Thyroid gland (tissue), 4 donors: ENCODE data around the gene TAF7. TPM values are rescaled to one million over a fixed set of nuclear protein-coding genes. Genes with fewer than 3 reads are reported as not detected.

ENCODE experiments used
- DNase-seq, 2 donors: peaks; one replicate each; pipeline ENCODE4 v3.0.0-alpha.2; 2019
- H3K27ac ChIP-seq, 3 donors: fragments of 200-600 bp; sonication (generic); 1 replicate in 2 of 3; 2 replicates in 1 of 3; pipeline ENCODE4 v1.5.1; 2016 to 2019; ENCODE audit warnings: mild to moderate bottlenecking in 1 of 3, moderate library complexity in 1 of 3
- H3K27me3 ChIP-seq: fragments of 200-600 bp; sonication (generic); one replicate; pipeline ENCODE4 v1.5.1; 2019
- H3K36me3 ChIP-seq, 2 donors: fragments of 200-600 bp; sonication (generic); one replicate each; pipeline ENCODE4 v1.5.1; 2016 to 2019
- H3K4me1 ChIP-seq, 2 donors: fragments of 200-600 bp; sonication (generic); one replicate each; pipeline ENCODE4 v1.5.1; 2017 to 2019
- H3K4me3 ChIP-seq, 3 donors: fragments of 200-600 bp; sonication (generic); replicated peaks in 1 of 3; 1 replicate in 2 of 3; 2 replicates in 1 of 3; pipeline ENCODE4 v1.5.1; 2016; ENCODE audit warnings: mild to moderate bottlenecking in 1 of 3
- H3K9me3 ChIP-seq: fragments of 200-600 bp; sonication (generic); one replicate; pipeline ENCODE4 v1.5.1; 2017
- CTCF ChIP-seq, 6 experiments: fragments of 200-600 bp in 3 of 6; fragments of 450-650 bp in 3 of 6; sonication (generic) in 3 of 6; IDR thresholded peaks; one replicate each; pipeline ENCODE4 v1.5.1; 2016 to 2019; ENCODE audit warnings: antibody characterized with exemption in 6 of 6, mild to moderate bottlenecking in 2 of 6, inconsistent platforms in 1 of 6, moderate library complexity in 1 of 6
- POLR2A ChIP-seq, 2 donors: fragments of 450-650 bp; IDR thresholded peaks; one replicate each; pipeline ENCODE4 v1.6.1; 2017; ENCODE audit warnings: antibody characterized with exemption in 2 of 2, mild to moderate bottlenecking in 2 of 2, moderate library complexity in 1 of 2
- WGBS, 2 donors: methylation state at CpG; one replicate each; pipeline ENCODE4 v1.1.5; 2017; 5-methylcytosine and 5-hydroxymethylcytosine counted together
- intact Hi-C: fragments of 100-400 bp; cut with DNase I; formaldehyde crosslinking; loops from one replicate; pipeline ENCODE4 v1.15.1; 2023
- total RNA-seq, 4 donors: library from RNA; depleted of rRNA; stranded (reverse); fragments of >200 nt; gene quantifications; one replicate each; pipeline ENCODE4 v1.2.3, GENCODE V29; 2016

The TAF7 gene
- total RNA-seq, 4 donors from 2014 or later, result 48.0 to 72.6 (median 60.9) TPM

- 33 to 41% methylated on average over 15 of the region's 15 CpGs for WGBS, 2 donors
- DNase-seq, result no peak
- no peak overlapping the region for H3K27ac ChIP-seq
- no peaks in the 10 kb centered on the region for H3K4me1 ChIP-seq
- H3K27me3 ChIP-seq, result no peaks in the 10 kb centered on the region
- peaks cover 8% of the 10 kb centered on the region for H3K9me3 ChIP-seq
- H3K36me3 ChIP-seq, result no peaks in the 10 kb centered on the region
- intact Hi-C loops, result no loop called here
- no peak for TF ChIP-seq POLR2A (IDR thresholded peaks at IDR 0.05)
- no peak for TF ChIP-seq CTCF (IDR thresholded peaks at IDR 0.05)
- no peak overlapping the region for H3K4me3 ChIP-seq
Measured at GRCh38 chr5:141360685-141361084, 40.1 kb upstream of the TAF7 start.

- no peaks in the 10 kb centered on the region for H3K36me3 ChIP-seq
- DNase-seq, result no peak
- 14 to 19% methylated on average over 24 of the region's 24 CpGs for WGBS, 2 donors
- peaks cover 8% of the 10 kb centered on the region for H3K9me3 ChIP-seq
- TF ChIP-seq POLR2A (IDR thresholded peaks at IDR 0.05) (no peak), CTCF (IDR thresholded peaks at IDR 0.05) (peak in 2 of 6 experiments; percentile 15 to 20)
- no peaks in the 10 kb centered on the region for H3K4me1 ChIP-seq
- no peak within 1 kb of the TSS for H3K27ac ChIP-seq
- intact Hi-C loops, result no loop called here
- H3K27me3 ChIP-seq, result no peaks in the 10 kb centered on the region
- no peak within 1 kb of the TSS for H3K4me3 ChIP-seq
Measured at GRCh38 chr5:141359790-141360426, 39.3 kb upstream of the TAF7 start, which contains the start of gene PCDHGB2. TSS of gene PCDHGB2 (plus strand) at chr5:141359994. CDS start at chr5:141360136, 142 bp downstream.

GRCh38 chr5:141356950-141357349 is 36.4 kb upstream of the TAF7 start:
- WGBS, 2 donors, result 40 to 61% methylated on average over 2 to 15 of the region's 19 CpGs
- Histone ChIP-seq H3K36me3 (no peaks in the 10 kb centered on the region), H3K4me1 (no peaks in the 10 kb centered on the region), H3K4me3 (no peak overlapping the region), H3K27me3 (no peaks in the 10 kb centered on the region), H3K27ac (no peak overlapping the region), H3K9me3 (peaks cover 4% of the 10 kb centered on the region)
- TF ChIP-seq POLR2A (IDR thresholded peaks at IDR 0.05) (no peak), CTCF (IDR thresholded peaks at IDR 0.05) (no peak)
- DNase-seq, result no peak
- intact Hi-C loops, result no loop called here

- DNase-seq, result no peak
- Histone ChIP-seq H3K27ac (no peak overlapping the region), H3K4me1 (no peaks in the 10 kb centered on the region), H3K4me3 (no peak overlapping the region), H3K36me3 (no peaks in the 10 kb centered on the region), H3K27me3 (no peaks in the 10 kb centered on the region), H3K9me3 (peaks cover 4% of the 10 kb centered on the region)
- no peak for TF ChIP-seq CTCF (IDR thresholded peaks at IDR 0.05)
- no peak for TF ChIP-seq POLR2A (IDR thresholded peaks at IDR 0.05)
- 75 to 76% methylated on average over 5 of the region's 5 CpGs for whole genome bisulfite sequencing, 2 donors
- intact Hi-C loops, result no loop called here
Measured at GRCh38 chr5:141356133-141356532, 35.5 kb upstream of the TAF7 start.

GRCh38 chr5:141355641-141356040 is 35.1 kb upstream of the TAF7 start:
- DNase-seq, result no peak
- intact Hi-C loops, result no loop called here
- peaks cover 4% of the 10 kb centered on the region for H3K9me3 ChIP-seq
- TF ChIP-seq POLR2A (IDR thresholded peaks at IDR 0.05), result no peak
- no peak for TF ChIP-seq CTCF (IDR thresholded peaks at IDR 0.05)
- no peaks in the 10 kb centered on the region for H3K4me1 ChIP-seq
- no peaks in the 10 kb centered on the region for H3K36me3 ChIP-seq
- 48 to 62% methylated on average over 24 of the region's 24 CpGs for WGBS, 2 donors
- no peak overlapping the region for H3K27ac ChIP-seq
- no peaks in the 10 kb centered on the region for H3K27me3 ChIP-seq
- H3K4me3 ChIP-seq, result no peak overlapping the region
